Measurements from ENCODE around the gene MRPL12. TPM values are rescaled to one million over a fixed set of nuclear protein-coding genes. Genes with fewer than 3 reads are reported as not detected.
A peak's percentile ranks its signal among the peaks of the same experiment; 100 is the strongest.

The MRPL12 gene
- total RNA-seq, 1 experiment from 2014 or later, result 24.9 TPM

- in situ Hi-C loops (cut with HindIII; ENCODE audit: low pct_unique_long_range_greater_than_20kb, low sequenced_read_pairs), result no loop called here
- no peak for DNase-seq (ENCODE audit: low read depth, low spot score)
Observed at GRCh38 chr17:81710514-81711308, 7.5 kb downstream of the MRPL12 start.

DNA sequence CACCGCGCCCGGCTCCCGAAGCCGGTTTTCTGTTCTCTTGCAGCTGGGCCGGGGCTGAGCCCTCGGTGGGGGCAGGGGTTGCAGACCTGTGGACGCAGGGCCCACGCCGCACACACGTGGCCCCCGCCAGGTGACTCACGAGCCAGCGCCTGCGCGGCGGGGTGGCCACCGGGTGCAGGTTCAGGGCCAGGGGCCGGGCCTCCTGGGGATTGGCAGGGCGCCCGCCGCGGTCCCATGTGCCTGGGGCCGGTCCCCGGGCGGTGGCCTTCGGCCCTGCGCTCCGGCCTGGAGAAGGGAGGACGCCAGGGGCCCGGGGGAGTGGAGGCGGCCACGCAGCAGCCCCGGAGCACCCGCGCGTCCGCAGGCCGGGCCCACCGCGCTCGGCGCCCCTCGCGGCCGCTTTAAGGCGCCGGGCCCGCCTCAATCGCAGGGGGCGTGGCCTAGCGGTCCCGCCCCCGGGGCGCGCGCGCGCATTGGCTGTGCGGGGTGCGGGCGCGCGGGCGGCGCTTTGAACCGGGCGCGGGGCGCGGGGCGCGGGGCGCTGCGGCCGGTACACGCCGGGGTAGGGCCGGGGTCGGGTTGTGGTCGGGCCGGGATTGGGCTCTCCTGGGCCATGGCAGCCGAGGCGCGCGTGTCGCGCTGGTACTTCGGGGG, 8.8 kb downstream of the MRPL12 start, which contains the start of gene SLC25A10:
Gene SLC25A10 (plus strand): TSS at position 471 of the 654 bp plus-strand sequence. CDS start 143 bp downstream, at position 614.
- in situ Hi-C loops (cut with HindIII; ENCODE audit: low pct_unique_long_range_greater_than_20kb, low sequenced_read_pairs), result no loop called here
- peak; percentile 84 for DNase-seq (ENCODE audit: low read depth, low spot score)

DNA sequence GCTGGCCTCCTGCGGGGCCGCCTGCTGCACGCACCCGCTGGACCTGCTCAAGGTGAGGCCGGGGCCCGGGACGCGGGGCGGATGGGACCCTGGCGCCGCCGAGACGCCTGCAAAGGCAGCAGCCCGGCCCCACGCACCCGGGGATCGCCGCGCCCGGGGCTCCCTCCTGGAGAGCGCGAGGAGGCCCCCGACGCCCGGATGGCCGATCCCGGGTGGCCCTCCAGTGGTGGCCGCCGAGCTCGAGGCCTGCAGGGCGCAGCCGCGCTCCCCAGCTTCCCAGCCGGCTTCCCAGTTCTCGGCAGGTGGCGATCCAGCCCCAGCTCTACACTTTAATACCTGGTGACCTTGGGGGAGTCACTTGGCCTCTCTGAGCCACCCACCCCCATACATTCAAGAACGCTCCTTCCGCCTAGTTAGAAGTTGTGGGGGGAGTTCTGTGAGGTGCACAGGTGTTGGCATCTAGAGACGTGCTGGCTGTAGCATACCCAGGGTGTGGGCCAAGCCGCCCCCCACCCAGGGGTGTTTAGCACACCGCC, 9.4 kb downstream of the MRPL12 start:
- in situ Hi-C loops (cut with HindIII; ENCODE audit: low pct_unique_long_range_greater_than_20kb, low sequenced_read_pairs), result no loop called here
- no peak for DNase-seq (ENCODE audit: low read depth, low spot score)

DNA sequence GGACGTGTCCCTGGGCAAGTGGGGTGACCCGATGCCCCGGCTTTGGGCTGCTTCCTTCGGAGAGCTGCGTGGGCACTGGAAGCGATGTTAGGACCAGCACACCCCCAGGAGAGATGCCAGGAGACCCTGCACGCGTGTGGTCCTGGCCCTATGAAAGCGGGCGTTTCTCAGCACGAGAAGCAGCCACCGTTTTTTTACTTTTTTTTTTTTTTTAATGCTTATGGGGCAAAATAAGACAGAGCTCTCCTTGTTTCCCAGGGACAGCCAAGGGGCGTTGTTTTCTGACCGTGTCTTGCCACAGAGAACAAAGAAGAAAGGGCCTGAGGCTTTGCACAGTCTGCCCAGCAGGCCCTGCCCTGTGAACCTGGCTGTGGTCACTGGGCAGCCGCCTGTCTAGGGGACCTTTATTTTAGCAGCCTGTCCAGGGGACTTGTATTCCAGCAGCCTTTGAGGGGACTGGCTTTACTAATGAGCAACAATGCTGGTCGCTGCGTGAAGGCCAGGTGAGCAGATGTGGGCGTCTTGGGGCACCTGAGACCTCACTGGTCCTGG, 9.9 kb downstream of the MRPL12 start:
- DNase-seq (ENCODE audit: low read depth, low spot score), result peak; percentile 95
- in situ Hi-C loops (cut with HindIII; ENCODE audit: low pct_unique_long_range_greater_than_20kb, low sequenced_read_pairs), result no loop called here

- DNase-seq (ENCODE audit: low read depth, low spot score), result no peak
- in situ Hi-C loops (cut with HindIII; ENCODE audit: low pct_unique_long_range_greater_than_20kb, low sequenced_read_pairs), result no loop called here
Observed at GRCh38 chr17:81713556-81714411, 10.6 kb downstream of the MRPL12 start.

DNA sequence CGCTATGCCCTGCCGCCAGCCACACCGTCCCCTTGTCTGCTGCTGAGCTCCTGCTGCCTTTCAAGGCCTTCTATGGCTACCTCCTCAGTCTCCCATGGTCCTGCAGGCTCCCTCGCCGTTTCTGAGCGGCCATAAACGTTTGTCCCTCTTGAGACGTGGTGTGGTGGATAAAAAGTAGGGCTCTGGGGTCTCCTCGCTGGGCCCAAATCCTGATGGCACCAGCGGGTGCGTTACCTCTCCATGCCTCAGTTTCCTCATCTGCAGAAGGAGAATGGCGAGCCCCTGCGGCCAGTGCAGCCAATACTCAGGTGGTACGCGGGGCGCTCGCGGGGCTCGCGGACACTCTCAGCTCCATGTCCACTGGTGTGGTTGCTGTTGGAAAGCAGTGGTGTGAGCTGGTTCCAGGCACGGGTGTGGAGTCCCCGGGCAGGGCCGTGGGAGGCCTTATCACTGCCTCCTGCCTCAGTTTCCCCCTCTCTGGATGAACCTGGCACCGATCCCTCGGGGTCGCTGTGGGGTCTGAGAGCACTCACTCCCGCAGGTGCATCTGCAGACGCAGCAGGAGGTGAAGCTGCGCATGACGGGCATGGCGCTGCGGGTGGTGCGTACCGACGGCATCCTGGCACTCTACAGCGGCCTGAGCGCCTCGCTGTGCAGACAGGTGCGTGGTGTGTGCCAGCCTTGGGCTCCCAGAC, 11.4 kb downstream of the MRPL12 start:
- in situ Hi-C loops (cut with HindIII; ENCODE audit: low pct_unique_long_range_greater_than_20kb, low sequenced_read_pairs), result no loop called here
- DNase-seq (ENCODE audit: low read depth, low spot score), result no peak

- in situ Hi-C loops (cut with HindIII; ENCODE audit: low pct_unique_long_range_greater_than_20kb, low sequenced_read_pairs), result no loop called here
- no peak for DNase-seq (ENCODE audit: low read depth, low spot score)
Observed at GRCh38 chr17:81715107-81715871, 12.1 kb downstream of the MRPL12 start.

DNA sequence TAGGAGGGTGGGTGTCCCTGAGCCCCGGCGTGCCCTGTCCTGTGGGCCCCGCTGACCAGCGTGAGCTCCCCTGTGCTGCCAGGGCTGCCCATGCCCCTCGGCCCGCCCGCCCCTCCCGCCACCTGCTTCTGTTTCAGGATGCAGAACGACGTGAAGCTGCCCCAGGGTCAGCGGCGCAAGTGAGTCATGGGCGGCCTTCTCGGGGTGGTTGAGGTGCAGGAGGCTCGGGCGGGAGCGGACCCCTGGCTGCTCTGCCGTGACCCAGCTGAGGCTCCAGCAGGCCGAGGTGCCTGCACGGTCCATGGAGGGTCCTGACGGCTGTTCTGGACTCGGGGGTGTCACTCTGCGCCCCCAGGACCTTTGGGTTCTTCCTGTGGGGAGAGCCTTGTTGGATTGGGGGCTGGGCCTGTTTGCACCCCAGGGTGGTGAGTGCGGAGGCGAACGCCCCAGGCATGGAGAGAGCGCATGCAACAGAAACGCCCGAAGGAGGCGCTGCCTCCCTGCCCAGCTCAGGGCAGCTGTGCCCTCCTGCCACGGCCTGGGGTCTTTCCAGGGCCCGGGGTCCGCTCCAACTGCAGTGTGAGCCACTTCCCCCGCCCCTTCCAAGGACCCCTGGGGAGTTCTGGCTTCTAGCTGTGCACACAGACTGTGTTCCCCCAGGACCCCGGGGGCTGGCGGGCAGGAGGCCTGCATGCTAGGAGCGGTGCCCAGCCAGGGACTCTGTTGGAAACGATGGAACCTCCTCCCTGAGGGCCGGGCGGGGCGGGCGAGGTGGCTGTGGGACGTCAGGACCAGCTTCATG, 12.9 kb downstream of the MRPL12 start:
- in situ Hi-C loops (cut with HindIII; ENCODE audit: low pct_unique_long_range_greater_than_20kb, low sequenced_read_pairs), result no loop called here
- DNase-seq (ENCODE audit: low read depth, low spot score), result no peak

DNA sequence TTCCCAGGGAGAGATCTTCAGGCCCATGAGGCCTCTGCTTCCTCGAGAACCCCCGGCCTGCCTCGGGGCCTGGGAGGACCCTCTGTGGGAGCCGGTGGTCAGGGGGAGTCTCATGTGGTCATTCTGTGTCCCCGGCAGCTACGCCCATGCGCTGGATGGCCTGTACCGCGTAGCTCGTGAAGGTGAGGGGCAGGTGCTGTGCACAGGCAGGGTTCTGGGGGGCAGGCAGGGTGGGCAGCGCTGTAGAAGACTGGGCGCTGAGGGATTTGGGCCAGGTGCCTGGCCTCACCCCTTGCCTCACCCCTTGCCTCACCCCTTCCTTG, 13.5 kb downstream of the MRPL12 start:
- in situ Hi-C loops (cut with HindIII; ENCODE audit: low pct_unique_long_range_greater_than_20kb, low sequenced_read_pairs), result no loop called here
- DNase-seq (ENCODE audit: low read depth, low spot score), result no peak

DNA sequence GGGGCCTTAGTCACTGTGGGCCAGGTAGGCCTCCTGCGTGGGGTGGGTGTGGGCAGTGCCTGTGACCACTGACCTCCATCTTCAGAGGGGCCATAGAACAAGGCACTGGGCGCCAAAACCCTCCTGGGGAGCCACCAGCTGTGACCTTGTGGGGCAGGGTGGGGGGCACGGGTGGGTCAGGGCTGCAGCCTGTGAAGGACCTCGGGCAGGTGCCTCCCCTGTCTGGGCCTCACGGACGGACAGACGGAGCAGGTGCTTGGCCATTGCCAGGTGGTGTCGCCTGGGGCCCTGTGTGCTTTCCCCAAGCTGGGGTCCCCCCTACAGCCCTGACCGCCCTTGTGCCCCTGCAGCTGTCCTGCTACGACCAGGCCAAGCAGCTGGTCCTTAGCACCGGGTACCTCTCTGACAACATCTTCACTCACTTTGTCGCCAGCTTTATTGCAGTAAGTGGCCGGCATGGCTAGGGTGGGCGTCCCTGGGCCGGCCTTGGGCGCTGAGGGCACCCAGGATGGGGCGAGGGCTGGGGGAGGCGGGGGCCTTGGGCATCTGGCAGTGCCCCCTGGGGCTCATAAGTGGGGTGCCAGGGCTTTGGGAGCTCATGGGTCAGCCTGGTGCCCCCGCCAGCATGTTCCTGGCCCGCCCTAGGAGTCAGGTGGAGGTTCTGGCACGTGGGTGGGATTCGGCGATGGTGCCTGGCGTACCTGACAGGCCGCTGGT, 14.0 kb downstream of the MRPL12 start:
- in situ Hi-C loops (cut with HindIII; ENCODE audit: low pct_unique_long_range_greater_than_20kb, low sequenced_read_pairs), result no loop called here
- DNase-seq (ENCODE audit: low read depth, low spot score), result no peak

GRCh38 chr17:81717766-81718089, 14.6 kb downstream of the MRPL12 start:
- in situ Hi-C loops (cut with HindIII; ENCODE audit: low pct_unique_long_range_greater_than_20kb, low sequenced_read_pairs), result no loop called here
- DNase-seq (ENCODE audit: low read depth, low spot score), result no peak

GRCh38 chr17:81719410-81720266, 16.5 kb downstream of the MRPL12 start:
- in situ Hi-C loops (cut with HindIII; ENCODE audit: low pct_unique_long_range_greater_than_20kb, low sequenced_read_pairs), result no loop called here
- DNase-seq (ENCODE audit: low read depth, low spot score), result no peak

GRCh38 chr17:81720267-81721071, 17.3 kb downstream of the MRPL12 start:
- no peak for DNase-seq (ENCODE audit: low read depth, low spot score)
- in situ Hi-C loops (cut with HindIII; ENCODE audit: low pct_unique_long_range_greater_than_20kb, low sequenced_read_pairs), result no loop called here
